Measurements from ENCODE around the gene PIK3R1. TPM values are rescaled to one million over a fixed set of nuclear protein-coding genes. Genes with fewer than 3 reads are reported as not detected.

Gene PIK3R1
- total and polyA plus RNA-seq, 4 donors = 73.3 to 123 (median 88.3) TPM

DNA sequence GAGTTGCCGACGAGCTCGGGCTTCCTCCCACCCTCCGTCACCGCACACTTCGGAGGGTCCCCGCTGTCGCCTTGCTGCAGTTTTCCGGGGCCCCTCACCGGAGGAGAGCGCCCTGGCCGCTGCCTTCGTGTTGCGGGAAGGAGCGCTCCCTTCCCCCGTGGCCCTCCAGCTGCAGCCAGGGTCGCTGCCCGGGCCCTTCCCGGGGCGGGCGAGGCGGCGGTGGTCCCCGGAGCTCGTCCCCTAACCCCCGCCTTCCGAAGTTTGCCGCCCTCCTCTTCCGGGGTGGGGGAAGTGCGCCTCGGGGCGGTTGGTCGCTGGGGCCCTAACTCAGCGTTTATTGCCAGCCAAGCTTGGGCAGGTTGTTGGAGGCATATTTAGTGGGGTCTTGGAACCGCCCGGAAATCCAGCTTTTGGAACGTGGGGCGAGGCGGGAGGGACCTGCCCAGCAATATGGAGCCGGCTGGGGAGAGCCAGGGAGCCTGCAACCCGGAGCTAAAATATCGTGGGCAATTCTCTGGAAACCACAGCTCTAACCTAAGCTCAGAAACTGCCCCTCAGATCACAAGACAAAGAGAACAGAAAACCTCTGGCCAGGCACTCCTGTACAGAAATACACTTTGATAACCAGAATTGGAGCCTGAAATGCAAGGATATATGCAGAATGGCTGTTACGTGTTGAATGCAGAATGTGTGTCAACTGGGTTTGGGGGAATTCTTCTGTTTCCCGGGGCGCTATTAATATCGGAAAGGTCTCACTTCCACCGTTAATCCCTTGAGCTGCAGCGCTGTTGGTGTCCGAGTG lies 890 bp downstream of the PIK3R1 start:
- Histone ChIP-seq H3K9me3 (ENCODE audit: control insufficient read depth, insufficient read depth, low read length) (no peaks in the 10 kb centered on the region), H3K27me3 (ENCODE audit: control insufficient read depth, insufficient read depth, low read length) (no peaks in the 10 kb centered on the region), H3K4me3 (ENCODE audit: low read depth, low read length) (peak overlapping the region; percentile 91), H3K27ac (ENCODE audit: low read depth, low read length) (peak overlapping the region; percentile 95), H3K4me1 (ENCODE audit: control insufficient read depth, insufficient read depth, low read length) (peaks cover 6% of the 10 kb centered on the region), H3K36me3 (ENCODE audit: control insufficient read depth, insufficient read depth, low read length) (no peaks in the 10 kb centered on the region)
- WGBS (ENCODE audit: insufficient coverage) = under 1% methylated on average over 45 of the region's 49 CpGs
- DNase-seq (ENCODE audit: low read depth in 4 of 6, low spot score in 6 of 6) = peak in 5 of 6 donors; percentile 44 to 87 (median 56)

DNA sequence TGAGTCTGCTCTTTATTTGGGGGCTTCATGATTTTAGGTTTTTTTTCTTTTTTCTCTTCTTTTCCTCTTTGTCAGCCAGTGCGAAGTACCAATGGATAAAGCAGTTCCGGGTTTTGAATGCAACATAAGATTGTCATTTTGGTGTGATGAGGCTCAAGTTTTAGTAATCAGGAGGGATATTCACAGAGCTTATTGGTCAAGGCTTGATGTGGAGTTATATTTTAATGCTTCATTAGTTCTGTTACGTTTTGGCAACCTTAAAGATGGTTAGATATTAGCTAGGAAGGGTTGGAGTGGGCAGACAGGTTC lies 1.4 kb downstream of the PIK3R1 start:
- Histone ChIP-seq H3K36me3 (ENCODE audit: control insufficient read depth, insufficient read depth, low read length) (no peaks in the 10 kb centered on the region), H3K27ac (ENCODE audit: low read depth, low read length) (peak overlapping the region; percentile 95), H3K9me3 (ENCODE audit: control insufficient read depth, insufficient read depth, low read length) (no peaks in the 10 kb centered on the region), H3K4me1 (ENCODE audit: control insufficient read depth, insufficient read depth, low read length) (peaks cover 6% of the 10 kb centered on the region), H3K27me3 (ENCODE audit: control insufficient read depth, insufficient read depth, low read length) (no peaks in the 10 kb centered on the region), H3K4me3 (ENCODE audit: low read depth, low read length) (peak overlapping the region; percentile 91)
- DNase-seq (ENCODE audit: low read depth in 4 of 6, low spot score in 6 of 6) = peak in 1 of 6 donors; percentile 35
- WGBS (ENCODE audit: insufficient coverage) = 0% methylated on average over 2 of the region's 3 CpGs

DNA sequence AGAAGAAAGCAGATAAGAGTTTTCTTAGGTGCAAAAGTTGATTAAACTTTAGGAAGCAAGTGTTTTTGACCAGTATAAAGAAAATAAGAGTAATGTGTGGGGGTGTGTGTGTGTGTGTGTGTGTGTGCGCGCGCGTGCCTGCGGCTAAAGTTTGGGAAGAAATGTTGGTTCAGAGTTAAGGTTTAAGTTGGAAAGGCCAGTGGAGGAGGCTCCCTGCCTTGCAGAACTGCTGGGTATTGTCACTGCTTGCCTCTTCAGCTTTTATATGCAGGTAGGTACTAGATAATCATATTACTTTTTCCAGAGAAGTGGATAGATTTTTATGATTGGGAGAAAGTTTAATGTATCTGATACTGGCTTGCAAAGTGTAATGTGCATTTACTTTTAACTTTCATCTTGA lies 2.0 kb downstream of the PIK3R1 start:
- no peaks in the 10 kb centered on the region for H3K9me3 ChIP-seq (ENCODE audit: control insufficient read depth, insufficient read depth, low read length)
- peaks cover 6% of the 10 kb centered on the region for H3K4me1 ChIP-seq (ENCODE audit: control insufficient read depth, insufficient read depth, low read length)
- no peaks in the 10 kb centered on the region for H3K27me3 ChIP-seq (ENCODE audit: control insufficient read depth, insufficient read depth, low read length)
- DNase-seq (ENCODE audit: low read depth in 4 of 6, low spot score in 6 of 6) = no peak
- H3K36me3 ChIP-seq (ENCODE audit: control insufficient read depth, insufficient read depth, low read length) = no peaks in the 10 kb centered on the region
- H3K4me3 ChIP-seq (ENCODE audit: low read depth, low read length) = peak overlapping the region; percentile 91
- H3K27ac ChIP-seq (ENCODE audit: low read depth, low read length) = peak overlapping the region; percentile 95
- 5% methylated on average over 5 of the region's 5 CpGs for WGBS (ENCODE audit: insufficient coverage)

DNA sequence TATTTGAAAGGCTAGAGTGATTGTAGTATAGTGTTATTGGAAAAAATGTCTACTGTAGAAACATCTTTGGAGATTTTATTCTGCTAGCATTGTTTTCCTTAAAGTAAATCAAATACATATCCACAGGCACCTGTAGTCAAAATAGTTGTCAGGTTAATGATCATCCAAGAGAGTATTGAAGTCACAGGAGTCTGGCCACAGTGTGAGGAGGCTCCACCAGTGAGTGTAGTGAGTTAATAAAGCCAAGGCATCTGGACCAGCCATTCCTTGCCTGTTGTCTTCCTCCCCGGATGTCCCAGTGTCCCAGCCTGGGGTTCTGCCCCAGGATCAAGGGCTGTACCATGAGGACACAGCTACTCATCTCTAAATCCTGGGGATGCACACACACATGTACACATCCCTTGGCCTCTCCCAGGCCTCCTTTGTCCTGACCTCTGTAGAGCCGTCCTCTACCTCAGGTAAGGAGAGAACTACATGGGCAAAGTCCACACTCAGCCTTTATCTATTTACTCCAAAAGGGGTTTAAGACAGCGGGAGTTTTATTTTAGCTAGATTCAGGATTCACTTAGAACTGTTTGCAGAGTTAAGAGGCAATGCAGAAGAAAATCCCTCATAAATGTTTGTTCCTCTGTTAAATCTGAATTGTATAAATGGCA lies 3.7 kb downstream of the PIK3R1 start:
- H3K27ac ChIP-seq (ENCODE audit: low read depth, low read length) = no peak overlapping the region
- H3K4me3 ChIP-seq (ENCODE audit: low read depth, low read length) = peak overlapping the region; percentile 91
- no peaks in the 10 kb centered on the region for H3K9me3 ChIP-seq (ENCODE audit: control insufficient read depth, insufficient read depth, low read length)
- H3K27me3 ChIP-seq (ENCODE audit: control insufficient read depth, insufficient read depth, low read length) = no peaks in the 10 kb centered on the region
- peaks cover 6% of the 10 kb centered on the region for H3K4me1 ChIP-seq (ENCODE audit: control insufficient read depth, insufficient read depth, low read length)
- DNase-seq (ENCODE audit: low read depth in 4 of 6, low spot score in 6 of 6) = no peak
- WGBS (ENCODE audit: insufficient coverage) = 27% methylated on average over 1 of the region's 3 CpGs
- no peaks in the 10 kb centered on the region for H3K36me3 ChIP-seq (ENCODE audit: control insufficient read depth, insufficient read depth, low read length)

DNA sequence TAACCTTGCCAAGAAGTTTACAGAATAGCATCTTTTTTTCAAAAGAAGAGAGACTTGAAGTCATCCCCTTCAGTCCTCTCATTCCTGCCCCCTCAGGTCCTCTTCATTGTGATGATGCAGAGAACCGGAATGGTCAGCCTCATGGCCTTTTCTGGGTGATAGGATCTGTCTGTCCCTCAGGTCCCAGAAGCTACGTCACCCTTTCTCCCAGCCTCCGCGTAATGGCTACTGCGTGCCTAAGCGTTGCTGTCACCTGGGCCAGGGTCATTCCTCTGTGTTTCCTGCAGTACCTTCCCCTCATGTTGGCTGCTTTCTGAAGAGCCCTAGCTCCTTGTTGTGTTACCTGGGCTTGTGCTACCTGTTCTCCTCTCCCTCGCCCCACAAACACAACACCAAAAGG lies 4.7 kb downstream of the PIK3R1 start:
- no peak for DNase-seq (ENCODE audit: low read depth in 4 of 6, low spot score in 6 of 6)

DNA sequence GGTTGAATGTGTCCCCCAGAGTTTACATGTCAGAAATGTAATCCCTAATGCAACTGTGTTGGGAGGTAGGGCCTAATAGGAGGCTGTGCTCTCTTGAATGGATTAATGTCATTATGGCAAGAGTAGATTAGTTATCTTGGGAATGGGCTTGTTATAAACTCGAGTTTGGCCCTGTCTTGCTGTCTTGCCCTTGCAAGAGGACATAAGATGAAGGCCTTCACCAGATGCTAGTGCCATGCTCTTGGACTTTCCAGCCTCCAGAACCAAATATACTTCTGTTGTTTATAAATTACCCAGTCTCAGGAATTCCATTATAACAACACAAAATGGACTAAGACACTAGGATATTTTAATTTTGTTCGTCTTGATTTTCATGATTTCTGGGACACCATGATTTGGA lies 5.4 kb downstream of the PIK3R1 start:
- Histone ChIP-seq H3K27me3 (ENCODE audit: control insufficient read depth, insufficient read depth, low read length) (no peaks in the 10 kb centered on the region), H3K36me3 (ENCODE audit: control insufficient read depth, insufficient read depth, low read length) (no peaks in the 10 kb centered on the region), H3K27ac (ENCODE audit: low read depth, low read length) (no peak overlapping the region), H3K4me3 (ENCODE audit: low read depth, low read length) (no peak overlapping the region), H3K9me3 (ENCODE audit: control insufficient read depth, insufficient read depth, low read length) (no peaks in the 10 kb centered on the region), H3K4me1 (ENCODE audit: control insufficient read depth, insufficient read depth, low read length) (peaks cover 15% of the 10 kb centered on the region)
- WGBS (ENCODE audit: insufficient coverage) = no CpG with 5 or more reads among the region's 2 CpGs
- no peak for DNase-seq (ENCODE audit: low read depth in 4 of 6, low spot score in 6 of 6)

More for the DNA sequence above, 4.7 kb downstream of the PIK3R1 start:
- H3K27ac ChIP-seq (ENCODE audit: low read depth, low read length) = no peak overlapping the region
- H3K36me3 ChIP-seq (ENCODE audit: control insufficient read depth, insufficient read depth, low read length) = no peaks in the 10 kb centered on the region
- no peak overlapping the region for H3K4me3 ChIP-seq (ENCODE audit: low read depth, low read length)
- 74% methylated on average over 6 of the region's 7 CpGs for WGBS (ENCODE audit: insufficient coverage)
- no peaks in the 10 kb centered on the region for H3K27me3 ChIP-seq (ENCODE audit: control insufficient read depth, insufficient read depth, low read length)
- H3K4me1 ChIP-seq (ENCODE audit: control insufficient read depth, insufficient read depth, low read length) = peaks cover 10% of the 10 kb centered on the region
- H3K9me3 ChIP-seq (ENCODE audit: control insufficient read depth, insufficient read depth, low read length) = no peaks in the 10 kb centered on the region

DNA sequence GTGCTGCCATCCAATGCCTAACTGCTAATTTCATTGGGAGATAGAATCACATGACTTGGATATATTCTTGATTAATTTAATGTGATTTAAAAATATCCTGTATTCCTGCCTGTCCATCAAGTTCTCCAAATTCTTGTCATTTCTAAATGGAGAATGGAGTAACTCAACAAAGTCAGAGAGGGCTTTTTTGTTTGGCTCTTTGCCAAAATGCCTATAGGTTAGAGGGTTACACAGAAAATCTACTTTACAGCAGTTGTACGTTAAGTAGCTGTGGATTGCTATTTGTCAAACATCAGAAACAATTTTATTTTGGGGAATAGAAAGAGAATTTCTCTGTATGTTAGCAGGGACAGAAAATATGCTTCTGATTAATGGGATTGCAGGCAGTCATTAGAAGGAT lies 5.9 kb downstream of the PIK3R1 start:
- H3K36me3 ChIP-seq (ENCODE audit: control insufficient read depth, insufficient read depth, low read length) = no peaks in the 10 kb centered on the region
- no peak for DNase-seq (ENCODE audit: low read depth in 4 of 6, low spot score in 6 of 6)
- H3K27me3 ChIP-seq (ENCODE audit: control insufficient read depth, insufficient read depth, low read length) = no peaks in the 10 kb centered on the region
- no peaks in the 10 kb centered on the region for H3K9me3 ChIP-seq (ENCODE audit: control insufficient read depth, insufficient read depth, low read length)
- no peak overlapping the region for H3K27ac ChIP-seq (ENCODE audit: low read depth, low read length)
- peaks cover 19% of the 10 kb centered on the region for H3K4me1 ChIP-seq (ENCODE audit: control insufficient read depth, insufficient read depth, low read length)
- no peak overlapping the region for H3K4me3 ChIP-seq (ENCODE audit: low read depth, low read length)
- WGBS (ENCODE audit: insufficient coverage) = no CpG with 5 or more reads among the region's 1 CpG

DNA sequence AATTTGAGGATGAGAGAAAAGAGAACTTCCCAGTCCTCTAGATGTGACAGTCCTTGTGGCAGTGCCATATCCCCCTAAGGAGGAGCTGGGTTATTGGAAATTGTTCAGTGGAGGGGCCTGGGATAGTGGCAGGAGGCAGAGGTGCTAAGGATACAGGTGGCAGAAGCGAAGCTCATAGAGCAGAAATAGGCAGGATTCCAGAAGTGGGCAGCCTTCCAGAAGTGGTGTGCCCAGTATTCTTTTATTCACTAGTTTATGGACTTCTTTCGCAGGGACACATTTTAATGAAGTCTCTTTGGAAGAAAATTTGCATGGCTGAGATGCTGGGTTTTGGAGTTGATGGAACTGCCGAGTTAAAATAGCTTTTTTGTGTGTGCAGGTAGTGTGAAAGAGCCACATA lies 6.8 kb downstream of the PIK3R1 start:
- Histone ChIP-seq H3K36me3 (ENCODE audit: control insufficient read depth, insufficient read depth, low read length) (peaks cover 3% of the 10 kb centered on the region), H3K9me3 (ENCODE audit: control insufficient read depth, insufficient read depth, low read length) (no peaks in the 10 kb centered on the region), H3K4me1 (ENCODE audit: control insufficient read depth, insufficient read depth, low read length) (peaks cover 19% of the 10 kb centered on the region), H3K27ac (ENCODE audit: low read depth, low read length) (no peak overlapping the region), H3K4me3 (ENCODE audit: low read depth, low read length) (no peak overlapping the region), H3K27me3 (ENCODE audit: control insufficient read depth, insufficient read depth, low read length) (no peaks in the 10 kb centered on the region)
- DNase-seq (ENCODE audit: low read depth in 4 of 6, low spot score in 6 of 6) = peak in 1 of 6 donors; percentile 34
- 44% methylated on average over 2 of the region's 3 CpGs for WGBS (ENCODE audit: insufficient coverage)

DNA sequence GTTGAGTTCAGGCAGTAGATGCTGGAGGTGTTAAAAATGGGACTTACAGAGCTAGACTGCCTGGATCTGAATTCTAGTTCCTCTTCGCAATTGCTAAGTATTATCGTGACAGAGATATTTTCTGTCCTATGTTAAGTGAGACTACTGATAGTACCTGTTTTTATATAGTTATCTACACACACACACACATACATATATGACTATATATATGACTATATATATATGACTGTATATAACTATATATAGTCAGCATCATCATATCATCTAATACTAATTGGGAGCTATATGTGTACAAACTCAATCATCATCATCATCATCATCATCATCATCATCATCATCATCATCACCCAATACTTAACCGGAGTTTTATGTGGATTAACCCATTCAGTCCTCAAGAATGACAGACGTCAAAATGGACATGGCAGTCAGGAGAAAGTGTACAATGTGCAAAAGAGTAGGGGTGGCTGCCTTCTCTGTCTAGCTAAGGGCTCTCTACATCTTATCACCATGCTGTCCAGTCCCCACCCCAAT lies 7.3 kb downstream of the PIK3R1 start:
- no peak overlapping the region for H3K27ac ChIP-seq (ENCODE audit: low read depth, low read length)
- H3K27me3 ChIP-seq (ENCODE audit: control insufficient read depth, insufficient read depth, low read length) = no peaks in the 10 kb centered on the region
- H3K4me3 ChIP-seq (ENCODE audit: low read depth, low read length) = no peak overlapping the region
- no peak for DNase-seq (ENCODE audit: low read depth in 4 of 6, low spot score in 6 of 6)
- WGBS (ENCODE audit: insufficient coverage) = no CpG with 5 or more reads among the region's 4 CpGs
- H3K4me1 ChIP-seq (ENCODE audit: control insufficient read depth, insufficient read depth, low read length) = peaks cover 17% of the 10 kb centered on the region
- no peaks in the 10 kb centered on the region for H3K9me3 ChIP-seq (ENCODE audit: control insufficient read depth, insufficient read depth, low read length)
- H3K36me3 ChIP-seq (ENCODE audit: control insufficient read depth, insufficient read depth, low read length) = peaks cover 3% of the 10 kb centered on the region

DNA sequence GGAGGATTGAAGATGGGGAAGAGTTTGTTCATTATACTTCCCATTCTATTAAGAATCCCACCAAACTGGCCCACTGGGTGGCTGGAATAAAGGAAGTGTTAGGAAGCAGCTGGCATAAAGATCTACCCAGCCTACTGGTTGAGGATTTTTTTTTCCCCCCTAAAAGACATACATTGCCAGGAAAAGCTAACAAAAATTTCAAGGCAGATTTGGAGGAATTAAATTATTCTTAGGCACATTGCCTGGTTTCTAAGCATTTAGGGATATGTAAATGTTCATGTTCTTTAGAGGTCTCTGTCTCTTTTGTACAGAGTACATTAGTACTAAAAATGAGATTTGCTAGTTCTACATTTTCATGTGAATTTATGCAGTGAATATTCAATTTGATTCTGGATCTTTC lies 8.3 kb downstream of the PIK3R1 start:
- no peaks in the 10 kb centered on the region for H3K27me3 ChIP-seq (ENCODE audit: control insufficient read depth, insufficient read depth, low read length)
- no peak overlapping the region for H3K27ac ChIP-seq (ENCODE audit: low read depth, low read length)
- no peak overlapping the region for H3K4me3 ChIP-seq (ENCODE audit: low read depth, low read length)
- no peaks in the 10 kb centered on the region for H3K9me3 ChIP-seq (ENCODE audit: control insufficient read depth, insufficient read depth, low read length)
- H3K4me1 ChIP-seq (ENCODE audit: control insufficient read depth, insufficient read depth, low read length) = peaks cover 17% of the 10 kb centered on the region
- peaks cover 3% of the 10 kb centered on the region for H3K36me3 ChIP-seq (ENCODE audit: control insufficient read depth, insufficient read depth, low read length)
- DNase-seq (ENCODE audit: low read depth in 4 of 6, low spot score in 6 of 6) = peak in 1 of 6 donors; percentile 55

Data from spinal cord (tissue), 10 donors.